Measurements from ENCODE around the gene SLC1A7.

- no peak for TF ChIP-seq ARNT (IDR thresholded peaks at IDR 0.05)
- TF ChIP-seq ELF4 (IDR thresholded peaks at IDR 0.05): no peak
- TF ChIP-seq SUZ12 (IDR thresholded peaks at IDR 0.05): no peak
- no peak for TF ChIP-seq BHLHE40 (IDR thresholded peaks at IDR 0.05; ENCODE audit: borderline replicate concordance)
- TF ChIP-seq SP1 (IDR thresholded peaks at IDR 0.05): no peak
- no peak for TF ChIP-seq PKNOX1 (IDR thresholded peaks at IDR 0.05)
- no peak for TF ChIP-seq FOXM1 (IDR thresholded peaks at IDR 0.05; ENCODE audit: borderline replicate concordance)
- TF ChIP-seq FOXA1 (IDR thresholded peaks at IDR 0.05): no peak
- no peak for TF ChIP-seq ZNF384 (IDR thresholded peaks at IDR 0.05)
- no peak for TF ChIP-seq LEF1 (IDR thresholded peaks at IDR 0.05; ENCODE audit: borderline replicate concordance)
- TF ChIP-seq HDGF (IDR thresholded peaks at IDR 0.05; ENCODE audit: borderline replicate concordance): no peak
- no peak for TF ChIP-seq FOXK2 (IDR thresholded peaks at IDR 0.05)
- no peak for TF ChIP-seq NFRKB (IDR thresholded peaks at IDR 0.05)
- no peak for TF ChIP-seq TARDBP (IDR thresholded peaks at IDR 0.05)
Measured at GRCh38 chr1:53122201-53122885, 20.1 kb downstream of the SLC1A7 start.

Measured in HEK293T (cell line).